ENCODE results near the gene AKR1C1.
"Not testable (repeated sequence)": the region's sequence is repeated elsewhere in the genome, so short reads cannot be mapped to it uniquely, and the experiment has no call there.

Gene AKR1C1

GRCh38 chr10:5019770-5020612 is 56.8 kb downstream of the AKR1C1 start:
- peaks cover 29% of the 10 kb centered on the region for H3K4me1 ChIP-seq (ENCODE audit: control insufficient read depth, insufficient read depth, low read length, unreplicated experiment)

GRCh38 chr10:5021624-5022290 is 58.5 kb downstream of the AKR1C1 start:
- not testable (repeated sequence) for H3K4me3 ChIP-seq (ENCODE audit: low read depth, low read length)
- peaks cover 29% of the 10 kb centered on the region for H3K4me1 ChIP-seq (ENCODE audit: control insufficient read depth, insufficient read depth, low read length, unreplicated experiment)

More at GRCh38 chr10:5019770-5020612, 56.8 kb downstream of the AKR1C1 start:
- peak overlapping the region; percentile 12; the same call in 1 of the 2 replicates for H3K27ac ChIP-seq (ENCODE audit: low read depth, low read length)
- H3K36me3 ChIP-seq (ENCODE audit: insufficient read depth, low read length); H2AFZ ChIP-seq (ENCODE audit: low read length, unreplicated experiment); H3K4me3 ChIP-seq (ENCODE audit: low read depth, low read length); H3K79me2 ChIP-seq (ENCODE audit: control insufficient read depth, insufficient read depth, low read length, unreplicated experiment); H3K27me3 ChIP-seq (ENCODE audit: insufficient read depth, low read length): not testable (repeated sequence)

GRCh38 chr10:5023177-5023805 is 60.1 kb downstream of the AKR1C1 start:
- Histone ChIP-seq H3K27me3 (ENCODE audit: insufficient read depth, low read length) (no peaks in the 10 kb centered on the region), H3K4me3 (ENCODE audit: low read depth, low read length) (no peak overlapping the region), H3K36me3 (ENCODE audit: insufficient read depth, low read length) (no peaks in the 10 kb centered on the region), H3K27ac (ENCODE audit: low read depth, low read length) (no peak overlapping the region), H2AFZ (ENCODE audit: low read length, unreplicated experiment) (no peak overlapping the region), H3K4me1 (ENCODE audit: control insufficient read depth, insufficient read depth, low read length, unreplicated experiment) (peaks cover 25% of the 10 kb centered on the region), H3K79me2 (ENCODE audit: control insufficient read depth, insufficient read depth, low read length, unreplicated experiment) (no peaks in the 10 kb centered on the region)

More at GRCh38 chr10:5021624-5022290, 58.5 kb downstream of the AKR1C1 start:
- H3K79me2 ChIP-seq (ENCODE audit: control insufficient read depth, insufficient read depth, low read length, unreplicated experiment); H3K36me3 ChIP-seq (ENCODE audit: insufficient read depth, low read length); H3K27ac ChIP-seq (ENCODE audit: low read depth, low read length); H3K27me3 ChIP-seq (ENCODE audit: insufficient read depth, low read length): not testable (repeated sequence)
- peak overlapping the region; percentile 11 for H2AFZ ChIP-seq (ENCODE audit: low read length, unreplicated experiment)

- not testable (repeated sequence) for H3K4me1 ChIP-seq (ENCODE audit: control insufficient read depth, insufficient read depth, low read length, unreplicated experiment); H3K79me2 ChIP-seq (ENCODE audit: control insufficient read depth, insufficient read depth, low read length, unreplicated experiment); H3K27me3 ChIP-seq (ENCODE audit: insufficient read depth, low read length); H3K4me3 ChIP-seq (ENCODE audit: low read depth, low read length); H3K36me3 ChIP-seq (ENCODE audit: insufficient read depth, low read length); H3K27ac ChIP-seq (ENCODE audit: low read depth, low read length); H2AFZ ChIP-seq (ENCODE audit: low read length, unreplicated experiment)
Observed at GRCh38 chr10:5025461-5025881, 62.3 kb downstream of the AKR1C1 start.

GRCh38 chr10:5030989-5031388 is 67.8 kb downstream of the AKR1C1 start:
- H3K4me1 ChIP-seq (ENCODE audit: control insufficient read depth, insufficient read depth, low read length, unreplicated experiment) = no peaks in the 10 kb centered on the region
- no peaks in the 10 kb centered on the region for H3K79me2 ChIP-seq (ENCODE audit: control insufficient read depth, insufficient read depth, low read length, unreplicated experiment)
- H3K27ac ChIP-seq (ENCODE audit: low read depth, low read length) = no peak overlapping the region
- no peak overlapping the region for H2AFZ ChIP-seq (ENCODE audit: low read length, unreplicated experiment)
- H3K27me3 ChIP-seq (ENCODE audit: insufficient read depth, low read length) = no peaks in the 10 kb centered on the region
- peaks cover 10% of the 10 kb centered on the region; the same call in 1 of the 2 replicates for H3K36me3 ChIP-seq (ENCODE audit: insufficient read depth, low read length)
- H3K4me3 ChIP-seq (ENCODE audit: low read depth, low read length) = no peak overlapping the region

- H3K27me3 ChIP-seq (ENCODE audit: insufficient read depth, low read length); H3K4me1 ChIP-seq (ENCODE audit: control insufficient read depth, insufficient read depth, low read length, unreplicated experiment); H3K4me3 ChIP-seq (ENCODE audit: low read depth, low read length); H3K27ac ChIP-seq (ENCODE audit: low read depth, low read length); H3K79me2 ChIP-seq (ENCODE audit: control insufficient read depth, insufficient read depth, low read length, unreplicated experiment); H2AFZ ChIP-seq (ENCODE audit: low read length, unreplicated experiment); H3K36me3 ChIP-seq (ENCODE audit: insufficient read depth, low read length): not testable (repeated sequence)
Observed at GRCh38 chr10:5031588-5031987, 68.4 kb downstream of the AKR1C1 start.

- H3K4me1 ChIP-seq (ENCODE audit: control insufficient read depth, insufficient read depth, low read length, unreplicated experiment); H3K4me3 ChIP-seq (ENCODE audit: low read depth, low read length); H3K79me2 ChIP-seq (ENCODE audit: control insufficient read depth, insufficient read depth, low read length, unreplicated experiment); H3K36me3 ChIP-seq (ENCODE audit: insufficient read depth, low read length); H2AFZ ChIP-seq (ENCODE audit: low read length, unreplicated experiment); H3K27me3 ChIP-seq (ENCODE audit: insufficient read depth, low read length); H3K27ac ChIP-seq (ENCODE audit: low read depth, low read length): not testable (repeated sequence)
Observed at GRCh38 chr10:5032444-5032843, 69.2 kb downstream of the AKR1C1 start.

Measured in ACC112 (cell line).